ENCODE data around the gene VIPR2.
A peak's percentile ranks its signal among the peaks of the same experiment; 100 is the strongest.
"Not testable (repeated sequence)": the region's sequence is repeated elsewhere in the genome, so short reads cannot be mapped to it uniquely, and the experiment has no call there.

The VIPR2 gene

DNA sequence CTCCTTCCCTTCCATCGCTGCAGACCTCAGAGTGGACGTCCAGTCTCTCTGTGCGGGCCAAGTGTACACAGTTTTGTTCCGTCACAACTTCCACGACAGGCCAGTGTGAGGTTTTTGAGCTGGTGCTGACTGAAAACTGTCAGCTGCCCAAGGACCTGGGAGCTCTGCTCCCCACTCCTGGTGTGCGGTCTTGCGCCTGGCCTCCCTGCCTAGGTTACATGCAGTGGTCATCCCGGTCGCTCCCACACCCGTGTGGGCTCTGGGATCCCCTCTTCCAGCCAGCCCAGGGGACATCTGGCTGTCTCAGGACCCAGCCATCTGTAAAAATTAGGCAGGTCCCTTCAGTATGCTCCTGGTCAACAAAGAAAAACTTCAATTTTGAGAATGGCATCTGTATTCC lies 127.5 kb downstream of the VIPR2 start:
- DNase-seq, result no peak

DNA sequence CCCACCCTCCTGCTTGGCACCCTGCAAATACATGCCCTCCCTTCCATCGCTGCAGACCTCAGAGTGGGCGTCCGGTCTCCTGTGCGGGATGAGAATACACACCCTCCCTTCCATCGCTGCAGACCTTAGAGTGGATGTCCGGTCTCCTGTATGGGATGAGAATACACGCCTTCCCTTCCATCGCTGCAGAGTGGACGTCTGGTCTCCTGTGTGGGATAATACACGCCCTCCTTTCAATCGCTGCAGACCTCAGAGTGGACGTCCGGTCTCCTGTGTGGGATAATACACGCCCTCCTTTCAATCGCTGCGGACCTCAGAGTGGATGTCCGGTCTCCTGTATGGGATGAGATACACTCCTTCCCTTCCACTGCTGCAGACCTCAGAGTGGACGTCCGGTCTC lies 128.1 kb downstream of the VIPR2 start:
- no peak for DNase-seq

DNA sequence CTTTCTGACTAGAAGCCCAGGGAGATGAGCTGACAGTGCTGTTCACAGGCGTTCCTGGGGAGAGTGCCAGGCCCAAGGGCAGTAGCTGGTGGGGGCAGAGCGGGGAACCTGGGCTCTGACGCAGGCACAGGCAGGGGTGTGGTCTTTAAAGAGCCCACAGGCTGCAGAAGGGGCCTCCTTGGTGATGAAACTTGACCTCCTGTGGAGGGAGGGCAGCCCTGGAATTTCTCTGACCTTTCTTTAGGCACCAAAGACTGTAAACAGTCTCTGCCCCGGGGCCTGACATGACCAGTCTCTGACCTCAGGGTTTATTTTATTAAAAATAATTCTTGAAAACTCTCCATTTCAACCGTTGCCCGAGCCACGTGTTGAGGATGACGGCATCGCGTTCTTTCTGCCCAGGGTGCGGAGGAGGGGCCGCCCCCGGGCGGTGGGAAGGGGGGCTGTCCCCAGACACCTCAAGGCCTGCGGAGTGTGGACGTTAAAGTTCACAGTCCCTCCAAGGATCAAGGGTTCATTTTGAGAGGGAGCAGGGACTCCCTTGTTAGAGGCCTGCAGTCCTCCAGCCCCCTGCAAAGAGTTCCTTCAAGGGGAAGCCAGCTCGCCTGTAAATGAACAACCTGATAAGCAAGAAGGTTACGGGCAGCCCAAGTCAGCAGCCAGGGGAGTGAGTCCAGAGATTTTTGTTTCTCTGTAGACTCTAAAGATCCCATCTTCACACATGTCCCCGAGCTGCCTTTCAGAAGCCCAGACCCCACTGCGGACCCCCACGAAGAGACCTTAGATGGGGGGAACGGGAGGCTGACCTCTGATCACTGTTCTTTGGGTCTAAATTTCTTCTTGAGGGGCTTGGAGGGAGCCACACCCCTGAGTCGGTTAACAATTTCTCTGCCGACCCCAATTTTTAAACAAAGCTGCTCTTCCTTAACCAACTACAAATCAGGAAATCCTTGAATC lies 128.9 kb downstream of the VIPR2 start:
- DNase-seq, result no peak

DNA sequence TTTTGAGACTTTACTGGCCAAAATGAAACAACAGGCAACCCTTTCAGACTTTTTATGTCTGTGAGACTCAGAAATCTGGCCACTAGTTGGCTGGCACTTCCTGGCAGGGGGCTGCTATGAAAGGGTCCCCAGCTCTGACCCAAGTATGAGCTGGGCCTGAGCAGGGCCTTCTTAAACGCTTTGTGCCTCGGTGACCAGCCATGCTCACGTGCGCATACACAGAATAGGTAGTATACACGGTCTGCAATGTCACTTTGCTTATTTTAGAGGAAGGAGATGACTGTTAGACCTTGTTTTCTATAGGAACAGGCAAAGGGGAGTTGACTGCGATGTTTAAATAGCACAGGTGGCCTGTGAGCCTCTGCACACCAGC lies 129.6 kb downstream of the VIPR2 start:
- DNase-seq, result no peak

DNA sequence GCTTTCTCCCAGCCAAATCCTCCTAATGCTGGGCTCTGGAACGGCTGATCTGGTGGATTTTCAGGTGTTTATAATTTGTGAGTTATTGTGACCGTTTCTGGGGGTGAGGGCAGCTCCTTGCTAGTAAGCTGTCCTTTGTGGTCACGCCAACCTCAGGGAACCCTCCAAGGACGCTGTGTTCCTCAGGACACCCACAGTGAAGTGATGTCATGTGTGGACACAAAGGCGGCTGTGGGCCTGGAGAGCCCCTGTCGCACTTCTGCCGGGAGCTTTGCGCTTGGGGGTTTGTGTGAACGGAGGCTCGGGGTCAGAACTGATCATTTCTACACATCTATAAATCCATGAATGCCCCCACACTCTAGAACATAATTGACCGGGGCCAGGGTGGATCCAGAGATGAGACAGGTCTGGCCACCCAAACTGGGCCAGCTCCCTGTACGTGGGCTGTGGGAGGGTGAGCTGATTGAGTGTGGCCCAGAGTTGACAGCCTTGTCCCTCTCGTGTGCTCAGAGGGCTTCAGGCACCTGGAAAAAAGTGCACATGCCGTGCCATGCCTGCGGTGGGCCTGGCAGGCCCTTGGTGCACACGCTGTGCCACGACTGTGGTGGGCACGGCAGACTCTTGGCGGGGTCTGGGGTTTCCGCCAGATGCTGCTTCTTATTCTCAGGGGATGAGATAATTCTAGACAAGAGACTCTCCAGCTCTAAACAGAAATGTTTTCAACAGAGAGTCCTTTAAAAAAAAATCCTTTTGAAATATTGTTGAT lies 130.2 kb downstream of the VIPR2 start:
- DNase-seq, result no peak

DNA sequence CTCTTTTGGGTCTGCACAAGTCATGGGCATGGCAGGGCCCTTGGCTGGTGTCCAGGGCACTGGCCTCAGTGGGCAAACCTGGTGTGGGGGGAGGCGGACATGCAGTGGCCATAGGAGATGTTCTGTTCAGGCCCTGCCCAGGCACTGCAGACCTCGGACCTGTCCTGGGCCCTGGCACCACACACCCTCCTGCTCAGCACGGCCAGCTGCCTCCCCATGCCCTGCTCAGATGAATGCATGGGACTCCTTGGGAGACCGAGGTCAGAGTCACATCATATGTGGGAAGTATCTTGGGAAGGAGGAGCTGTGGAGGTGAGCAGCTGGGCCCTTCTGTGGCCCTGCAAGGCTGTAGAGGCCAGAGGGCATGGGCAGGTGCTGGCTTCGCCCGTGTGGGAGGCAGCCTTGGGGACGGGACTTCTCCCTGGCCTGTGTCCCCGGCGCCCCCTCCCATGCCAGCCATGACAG lies 130.8 kb downstream of the VIPR2 start:
- DNase-seq, result no peak

DNA sequence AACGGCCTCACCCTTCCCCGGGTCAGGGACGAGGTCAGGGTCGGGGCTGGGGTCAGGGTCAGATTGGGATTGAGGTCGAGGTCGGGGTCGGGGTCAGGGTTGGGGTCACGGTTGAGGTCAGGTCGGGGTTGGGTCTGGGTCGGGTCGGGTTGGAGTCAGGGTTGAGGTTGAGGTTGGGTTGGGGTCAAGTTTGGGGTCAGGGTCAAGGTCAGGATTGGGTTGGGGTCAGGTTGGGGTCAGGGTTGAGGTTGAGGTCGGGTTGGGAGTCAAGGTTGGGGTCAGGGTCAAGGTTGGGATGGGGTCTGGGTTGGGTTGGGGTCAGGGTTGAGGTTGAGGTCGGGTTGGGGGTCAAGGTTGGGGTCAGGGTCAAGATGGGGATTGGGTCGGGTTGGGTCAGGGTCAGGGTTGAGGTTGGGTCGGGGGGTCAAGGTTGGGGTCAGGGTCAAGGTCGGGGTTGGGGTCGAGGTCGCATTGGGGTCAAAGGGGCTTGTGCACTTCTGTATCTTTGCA lies 131.4 kb downstream of the VIPR2 start:
- DNase-seq, result no peak

DNA sequence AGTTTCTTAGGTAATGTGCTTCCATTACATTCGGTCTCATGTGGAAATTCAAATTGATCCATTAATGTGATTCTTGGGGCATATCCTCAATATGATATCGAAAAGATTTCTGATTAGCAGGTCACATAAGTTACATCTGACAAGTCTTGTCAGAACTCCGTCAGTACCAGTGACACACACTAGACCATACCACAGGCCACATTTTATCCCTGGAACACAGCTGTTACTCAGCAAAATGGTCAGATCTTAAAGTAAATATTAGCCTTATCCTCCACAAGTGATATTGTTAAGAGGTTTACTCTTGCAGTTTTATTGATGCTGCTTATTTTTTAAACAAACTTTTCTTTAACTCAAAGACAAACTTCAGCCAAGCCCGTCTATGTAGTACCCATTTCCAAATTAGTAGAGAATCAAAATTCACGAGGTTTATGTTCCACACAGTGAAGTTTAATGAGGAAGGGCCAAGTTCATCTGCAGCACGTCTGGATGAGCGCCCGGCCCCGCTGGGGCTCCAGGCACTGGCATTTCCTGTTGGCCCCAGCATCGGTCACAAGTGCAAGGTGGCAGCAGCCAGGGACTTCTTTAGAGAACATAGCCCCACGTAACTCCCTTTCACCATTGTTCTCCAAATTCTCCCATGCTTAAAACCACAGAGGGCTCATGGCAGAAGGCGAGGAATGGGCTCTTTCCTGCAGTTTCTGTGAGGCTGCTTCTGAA lies 132.2 kb downstream of the VIPR2 start:
- no peak for DNase-seq

DNA sequence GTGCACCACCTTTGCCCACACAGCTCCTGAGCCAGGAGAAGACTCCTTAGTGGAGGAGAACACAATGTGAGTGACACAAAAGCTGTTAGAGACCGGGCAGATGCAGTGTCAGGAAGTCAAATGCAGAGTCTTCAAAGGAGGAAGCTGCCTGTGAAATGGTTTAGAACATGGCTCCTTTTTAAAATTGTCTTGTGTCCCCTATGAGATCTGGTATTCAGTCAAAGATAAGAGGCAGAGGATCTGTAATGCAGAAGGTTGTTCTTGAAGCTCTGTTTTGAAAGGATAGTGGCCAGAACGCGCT lies 133.0 kb downstream of the VIPR2 start:
- no peak for DNase-seq

DNA sequence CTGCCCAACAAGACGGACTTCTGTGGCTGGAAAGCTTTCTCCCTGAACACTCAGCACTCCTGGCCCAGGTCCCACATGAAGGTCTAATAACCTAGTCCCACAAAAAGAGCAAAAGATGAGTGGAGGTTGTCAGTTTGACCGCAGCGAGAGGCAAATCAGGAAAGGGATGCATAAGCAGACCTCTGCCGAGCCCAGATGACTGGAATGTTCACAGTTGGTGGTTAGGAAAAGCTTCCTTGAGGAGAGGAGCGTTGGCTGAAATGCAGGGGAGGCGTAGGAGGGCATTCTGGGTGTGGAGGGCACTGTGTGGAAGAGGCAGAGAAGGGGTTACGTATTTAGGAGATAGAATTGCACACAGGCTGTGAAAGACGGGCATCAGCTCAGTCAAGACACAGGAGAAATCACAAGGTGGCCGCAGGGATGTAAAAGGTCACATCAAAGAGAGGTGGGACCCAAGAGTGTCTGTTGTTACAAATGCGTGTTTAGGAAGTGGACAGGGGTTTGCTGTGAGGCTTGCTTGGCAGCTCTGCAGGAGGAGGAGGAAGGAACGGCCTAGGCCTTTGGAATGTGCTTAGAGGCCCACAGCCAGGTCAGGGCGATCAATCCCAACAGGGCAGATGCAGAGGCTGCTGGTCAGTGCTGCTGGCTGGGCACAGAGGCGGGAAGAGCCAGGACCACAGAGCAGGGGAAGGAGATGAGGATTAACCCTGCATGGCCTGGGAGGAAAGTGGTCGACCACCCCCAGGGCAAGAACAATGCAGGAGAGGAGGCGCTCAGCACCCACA lies 133.5 kb downstream of the VIPR2 start:
- no peak for DNase-seq

DNA sequence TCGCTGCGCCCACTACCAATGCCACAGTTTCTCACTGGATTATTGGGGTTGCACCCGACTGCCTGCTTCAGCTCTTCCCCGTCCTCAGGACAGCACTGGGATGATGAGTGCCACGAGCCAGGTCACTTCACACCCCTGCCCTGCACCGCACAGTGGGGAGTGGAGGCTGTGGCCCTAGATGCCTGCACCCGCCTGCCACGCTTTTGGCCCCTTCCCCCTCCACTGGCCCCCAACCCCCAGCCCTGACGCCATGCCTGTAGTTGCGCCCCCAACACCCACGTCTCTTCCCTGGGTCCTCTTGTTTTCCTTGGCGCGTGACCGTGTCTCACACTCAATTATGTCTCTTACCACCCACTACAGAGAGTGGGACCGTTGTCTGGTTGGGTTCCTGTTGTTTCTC lies 134.3 kb downstream of the VIPR2 start:
- DNase-seq, result no peak

DNA sequence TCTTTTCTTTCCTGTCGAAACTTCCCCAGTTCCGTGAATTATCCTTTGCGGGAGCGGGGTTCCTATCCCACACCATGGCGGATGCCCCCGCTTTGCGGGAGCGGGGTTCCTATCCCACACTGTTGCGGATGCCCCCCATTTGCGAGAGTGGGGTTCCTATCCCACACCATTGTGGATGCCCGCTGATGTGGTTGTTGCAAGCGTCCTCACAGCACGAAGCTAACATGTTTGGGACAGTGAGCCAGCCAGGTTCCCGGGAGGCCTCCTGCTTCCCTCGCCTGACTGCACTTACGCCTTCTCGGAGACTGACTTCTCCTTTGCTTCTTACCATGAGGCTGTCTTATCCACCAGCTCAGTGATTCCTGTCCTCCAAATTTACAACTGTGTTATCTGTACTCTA lies 134.7 kb downstream of the VIPR2 start:
- DNase-seq, result no peak

DNA sequence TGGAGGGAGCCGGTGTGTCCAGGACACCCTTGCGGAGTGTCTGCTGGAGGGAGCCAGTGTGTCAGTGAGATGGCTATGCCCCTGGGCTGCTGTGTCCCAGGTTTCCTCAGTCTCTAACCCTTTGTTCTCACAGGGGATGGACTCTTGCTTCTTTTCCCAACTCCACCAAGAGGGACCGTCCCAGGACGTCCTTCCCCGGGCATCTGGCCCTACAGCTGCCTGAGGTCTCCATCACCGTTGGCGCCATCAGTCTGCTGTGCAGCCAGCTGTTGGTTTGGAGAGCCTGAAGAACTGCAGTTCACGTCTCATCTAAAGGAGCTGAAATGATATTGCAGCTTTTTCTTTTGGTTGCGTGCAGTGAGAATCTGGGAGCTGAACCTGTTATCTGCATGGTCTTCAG lies 136.2 kb downstream of the VIPR2 start:
- no peak for DNase-seq

DNA sequence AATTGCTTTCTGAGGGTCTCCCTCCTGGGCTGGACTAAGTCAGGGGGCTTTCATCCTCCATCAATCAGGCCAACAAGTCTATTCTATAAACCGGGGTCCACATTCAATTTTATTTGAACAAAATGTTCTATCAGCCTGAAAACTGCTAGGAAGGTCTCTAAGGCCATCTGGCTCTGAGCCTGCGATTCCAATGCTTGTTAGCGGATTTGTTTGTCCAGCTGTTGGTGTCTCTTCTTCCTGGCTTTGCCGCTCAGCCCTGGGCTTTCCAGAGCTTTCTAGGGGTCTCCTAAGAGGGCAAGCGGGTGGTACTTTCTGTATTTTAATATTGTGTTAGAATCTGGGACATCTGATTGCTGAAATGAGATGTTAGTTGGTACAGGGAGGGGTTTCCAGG lies 136.7 kb downstream of the VIPR2 start:
- DNase-seq, result no peak

DNA sequence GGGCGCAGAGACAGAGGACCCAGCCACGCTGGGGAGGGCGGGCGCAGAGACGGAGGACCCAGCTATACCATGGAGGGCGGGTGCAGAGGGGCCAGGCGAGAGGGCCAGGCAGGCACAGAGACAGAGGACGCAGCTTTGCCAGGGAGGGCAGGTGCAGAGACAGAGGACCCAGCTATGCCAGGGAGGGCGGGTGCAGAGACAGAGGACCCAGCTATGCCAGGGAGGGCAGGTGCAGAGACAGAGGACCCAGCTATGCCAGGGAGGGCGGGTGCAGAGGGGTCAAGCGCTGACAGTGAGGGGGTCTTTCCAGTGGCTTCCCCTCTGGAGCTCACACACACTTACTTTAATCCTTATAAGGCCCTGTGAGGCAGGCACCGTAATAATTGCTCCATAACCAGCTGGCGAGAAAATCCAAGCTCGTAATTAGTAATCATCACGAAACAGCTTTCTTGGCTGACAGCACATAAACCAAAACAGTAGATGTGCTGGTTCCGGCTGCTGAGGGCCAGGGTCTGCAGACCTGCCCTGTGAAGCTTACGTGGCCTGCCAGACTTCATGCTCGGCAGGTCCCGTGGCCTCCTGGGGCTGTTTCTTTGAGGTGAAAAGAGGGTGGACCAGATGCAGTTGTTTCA lies 137.2 kb downstream of the VIPR2 start:
- DNase-seq, result peak; percentile 8

DNA sequence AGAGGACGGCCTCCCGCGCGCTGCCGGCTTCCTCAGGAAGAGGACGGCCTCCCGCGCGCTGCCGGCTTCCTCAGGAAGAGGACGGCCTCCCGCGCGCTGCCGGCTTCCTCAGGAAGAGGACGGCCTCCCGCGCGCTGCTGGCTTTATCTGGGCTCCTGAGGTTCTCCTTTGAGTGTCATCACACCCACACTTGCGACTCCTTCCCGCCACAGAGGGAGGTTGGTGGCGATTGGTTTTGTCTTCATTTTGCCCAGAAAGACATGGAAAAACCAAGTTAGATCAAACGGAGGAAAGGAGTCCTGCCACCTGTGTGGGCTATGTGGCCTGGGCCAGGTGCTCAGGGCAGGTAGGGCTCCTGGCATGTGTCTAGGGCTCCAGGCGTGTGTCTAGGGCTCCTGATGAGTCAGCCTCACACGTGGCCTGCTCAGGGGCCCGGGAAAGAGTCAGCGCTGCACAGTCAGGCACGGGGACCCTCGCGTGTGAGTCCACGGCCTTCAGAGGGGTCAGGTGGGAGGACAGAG lies 138.0 kb downstream of the VIPR2 start:
- DNase-seq, result no peak

DNA sequence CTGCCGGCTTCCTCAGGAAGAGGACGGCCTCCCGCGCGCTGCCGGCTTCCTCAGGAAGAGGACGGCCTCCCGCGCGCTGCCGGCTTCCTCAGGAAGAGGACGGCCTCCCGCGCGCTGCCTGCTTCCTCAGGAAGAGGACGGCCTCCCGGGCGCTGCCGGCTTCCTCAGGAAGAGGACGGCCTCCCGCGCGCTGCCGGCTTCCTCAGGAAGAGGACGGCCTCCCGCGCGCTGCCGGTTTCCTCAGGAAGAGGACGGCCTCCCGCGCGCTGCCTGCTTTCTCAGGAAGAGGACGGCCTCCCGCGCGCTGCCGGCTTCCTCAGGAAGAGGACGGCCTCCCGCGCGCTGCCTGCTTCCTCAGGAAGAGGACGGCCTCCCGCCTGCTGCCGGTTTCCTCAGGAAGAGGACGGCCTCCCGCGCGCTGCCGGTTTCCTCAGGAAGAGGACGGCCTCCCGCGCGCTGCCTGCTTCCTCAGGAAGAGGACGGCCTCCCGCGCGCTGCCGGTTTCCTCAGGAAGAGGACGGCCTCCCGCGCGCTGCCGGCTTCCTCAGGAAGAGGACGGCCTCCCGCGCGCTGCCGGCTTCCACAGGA lies 138.6 kb downstream of the VIPR2 start:
- DNase-seq, result not testable (repeated sequence)

DNA sequence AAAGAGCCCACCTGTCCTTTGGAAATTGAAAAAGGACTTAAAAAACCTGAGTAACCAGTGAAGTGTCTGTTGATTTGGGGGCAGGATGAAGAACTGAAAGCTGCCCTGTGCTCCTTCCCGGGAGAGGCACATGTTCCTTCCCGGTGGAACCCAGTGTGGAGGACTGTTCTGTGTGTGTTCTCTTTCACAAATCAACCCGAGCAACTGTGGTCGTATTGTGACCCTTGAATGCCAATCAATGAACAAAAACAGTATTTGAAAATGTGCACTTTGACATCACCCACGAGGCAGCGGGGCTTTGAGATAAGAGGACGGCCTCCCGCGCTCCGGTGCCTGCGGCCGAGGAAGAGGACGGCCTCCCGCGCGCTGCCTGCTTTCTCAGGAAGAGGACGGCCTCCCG lies 139.0 kb downstream of the VIPR2 start:
- DNase-seq, result no peak

DNA sequence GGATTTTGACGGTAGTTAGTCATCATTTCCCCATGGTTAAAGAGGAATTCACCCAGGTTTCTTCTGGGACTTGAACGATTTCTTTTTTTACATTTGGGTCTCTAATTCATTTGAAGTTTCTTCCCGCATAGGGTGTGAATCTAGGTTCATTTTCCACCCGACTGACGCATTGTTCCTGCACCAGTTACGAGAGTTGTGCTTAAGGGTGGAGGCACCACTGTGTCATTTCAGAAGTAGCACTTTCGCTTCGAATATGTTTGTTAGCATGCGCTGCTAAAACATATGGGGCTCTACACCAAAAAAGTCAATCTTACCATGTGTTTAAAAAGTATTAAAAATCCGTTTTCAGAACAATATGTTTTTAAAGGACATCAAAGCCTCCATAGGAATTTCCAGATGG lies 140.3 kb downstream of the VIPR2 start:
- no peak for DNase-seq

DNA sequence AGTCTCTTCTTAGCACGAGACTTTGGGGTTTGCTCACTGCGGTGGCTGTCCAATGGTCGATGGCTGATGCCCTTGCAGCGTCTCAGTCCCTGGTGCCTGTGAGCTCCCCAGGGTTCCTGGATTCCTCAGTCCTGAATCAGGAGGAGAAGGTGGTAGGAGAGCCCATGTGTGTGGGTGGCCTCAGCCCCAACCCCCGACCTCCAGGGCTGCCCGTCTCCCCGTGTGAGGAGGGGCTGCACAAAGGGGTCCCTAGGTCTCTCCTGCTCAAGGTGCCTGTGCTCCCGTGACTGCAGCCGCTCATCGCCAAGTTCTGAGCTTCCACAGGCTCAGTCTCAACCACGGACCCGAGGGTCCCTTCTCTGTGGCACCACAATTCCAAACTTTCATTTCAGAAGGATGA lies 142.9 kb downstream of the VIPR2 start:
- no peak for DNase-seq

DNA sequence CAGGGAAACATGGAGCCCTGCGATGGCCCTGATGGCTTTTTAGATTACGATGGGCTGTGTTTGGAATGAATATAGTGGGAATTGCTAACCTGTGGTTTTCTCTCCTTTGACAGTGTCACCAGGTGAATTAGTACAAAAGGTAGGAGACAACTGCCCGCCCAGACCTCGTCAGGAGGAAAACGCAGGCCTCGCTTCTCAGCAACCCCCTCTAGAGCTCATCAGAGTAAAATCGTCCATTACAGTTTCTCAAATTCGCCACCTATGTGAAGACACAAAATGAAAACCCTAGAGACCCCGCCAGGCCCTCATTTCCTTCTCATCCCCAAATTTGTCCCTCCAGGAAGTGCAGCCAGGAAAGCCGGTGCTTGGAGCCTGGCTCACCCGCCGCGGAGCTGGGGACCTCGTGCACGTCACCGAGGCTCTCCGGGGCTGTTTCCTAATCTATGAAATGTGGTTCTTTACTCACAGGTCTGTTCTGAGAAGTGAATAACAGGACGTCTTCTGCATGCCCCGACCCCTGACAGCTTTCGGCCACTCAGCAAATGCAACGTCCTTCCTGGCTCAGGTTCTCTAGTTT lies 143.7 kb downstream of the VIPR2 start:
- DNase-seq, result no peak
